Activated CD4-positive, alpha-beta T cell treated with anti-CD3 and anti-CD28 coated beads, Interleukin-2, amount 50 U/mL, for 24 hours (primary cell): ENCODE results near the gene GRIN2C.

Experiments used
- DNase-seq, 2 donors: peaks; one replicate each; pipeline ENCODE4 v3.0.0-alpha.2; 2020; ENCODE audit warnings: low read depth in 1 of 2, low spot score in 1 of 2

The GRIN2C gene

GRCh38 chr17:74803388-74803930 lies 56.2 kb downstream of the GRIN2C start:
- DNase-seq = no peak

- no peak for DNase-seq
These were observed 57.8 kb downstream of the GRIN2C start for GRCh38 chr17:74801896-74802295.

- no peak for DNase-seq
These were observed 59.2 kb downstream of the GRIN2C start for GRCh38 chr17:74800531-74800930.

- DNase-seq = no peak
These were observed 60.6 kb downstream of the GRIN2C start for GRCh38 chr17:74799097-74799496.

GRCh38 chr17:74798239-74798707 lies 61.4 kb downstream of the GRIN2C start:
- DNase-seq = no peak

- no peak for DNase-seq
These were observed 61.9 kb downstream of the GRIN2C start for GRCh38 chr17:74797824-74798223.

- no peak for DNase-seq
These were observed 62.8 kb downstream of the GRIN2C start for GRCh38 chr17:74796866-74797265.

GRCh38 chr17:74796211-74796610 lies 63.5 kb downstream of the GRIN2C start:
- no peak for DNase-seq

- no peak for DNase-seq
These were observed 64.2 kb downstream of the GRIN2C start for GRCh38 chr17:74795327-74796020.

- no peak for DNase-seq
These were observed 67.0 kb downstream of the GRIN2C start for GRCh38 chr17:74792586-74793105.
